ENCODE data around the gene ATP1A4.

The ATP1A4 gene

GRCh38 chr1:160148121-160148520 is 3.3 kb upstream of the ATP1A4 start:
- DNase-seq: no peak

- DNase-seq: no peak
Measured at GRCh38 chr1:160149233-160149632, 2.2 kb upstream of the ATP1A4 start.

GRCh38 chr1:160149716-160150115 is 1.7 kb upstream of the ATP1A4 start:
- DNase-seq: no peak

GRCh38 chr1:160154790-160155189 is 3.4 kb downstream of the ATP1A4 start:
- no peak for DNase-seq

GRCh38 chr1:160156361-160156760 is 5.0 kb downstream of the ATP1A4 start:
- DNase-seq: no peak

- DNase-seq: no peak
Measured at GRCh38 chr1:160157174-160157573, 5.8 kb downstream of the ATP1A4 start.

GRCh38 chr1:160158031-160158430 is 6.6 kb downstream of the ATP1A4 start:
- DNase-seq: no peak

GRCh38 chr1:160158534-160158933 is 7.1 kb downstream of the ATP1A4 start:
- DNase-seq: no peak

- no peak for DNase-seq
Measured at GRCh38 chr1:160159846-160160245, 8.4 kb downstream of the ATP1A4 start.

- no peak for DNase-seq
Measured at GRCh38 chr1:160161965-160162705, 10.7 kb downstream of the ATP1A4 start.

GRCh38 chr1:160162931-160163330 is 11.5 kb downstream of the ATP1A4 start:
- DNase-seq: no peak

- DNase-seq: no peak
Measured at GRCh38 chr1:160163615-160164014, 12.2 kb downstream of the ATP1A4 start.

- no peak for DNase-seq
Measured at GRCh38 chr1:160164121-160164520, 12.7 kb downstream of the ATP1A4 start.

- DNase-seq: no peak
Measured at GRCh38 chr1:160166166-160166868, 14.9 kb downstream of the ATP1A4 start.

GRCh38 chr1:160167056-160167455 is 15.7 kb downstream of the ATP1A4 start:
- no peak for DNase-seq

GRCh38 chr1:160167580-160167979 is 16.2 kb downstream of the ATP1A4 start:
- DNase-seq: no peak

GRCh38 chr1:160168016-160168415 is 16.6 kb downstream of the ATP1A4 start:
- no peak for DNase-seq

- DNase-seq: no peak
Measured at GRCh38 chr1:160168609-160169369, 17.4 kb downstream of the ATP1A4 start.

GRCh38 chr1:160169553-160170399 is 18.4 kb downstream of the ATP1A4 start:
- no peak for DNase-seq

GRCh38 chr1:160171354-160171753 is 20.0 kb downstream of the ATP1A4 start:
- DNase-seq: no peak

GRCh38 chr1:160171980-160172379 is 20.6 kb downstream of the ATP1A4 start:
- no peak for DNase-seq

GRCh38 chr1:160177231-160177630 is 25.8 kb downstream of the ATP1A4 start:
- DNase-seq: no peak

GRCh38 chr1:160177667-160178066 is 26.3 kb downstream of the ATP1A4 start:
- no peak for DNase-seq
